WTC11 (cell line): ENCODE results near the gene KIF22. TPM values are rescaled to one million over a fixed set of nuclear protein-coding genes. Genes with fewer than 3 reads are reported as not detected.
A peak's percentile ranks its signal among the peaks of the same experiment; 100 is the strongest.

ENCODE experiments used
- CREB1 ChIP-seq: sonication (generic); formaldehyde crosslinking; IDR thresholded peaks from 2 replicates; pipeline ENCODE4 v1.8.0; 2023; ENCODE audit warnings: mild to moderate bottlenecking, missing genetic modification reagents
- E2F1 ChIP-seq: sonication (generic); formaldehyde crosslinking; IDR thresholded peaks from 2 replicates; pipeline ENCODE4 v1.8.0; 2022; ENCODE audit warnings: mild to moderate bottlenecking, missing genetic modification reagents
- EMX1 ChIP-seq: fragments of 250-450 bp; sonication (Bioruptor Pico); IDR thresholded peaks from 2 replicates; pipeline ENCODE4 v1.8.0; 2021; ENCODE audit warnings: mild to moderate bottlenecking
- ETV6 ChIP-seq: sonication (generic); formaldehyde crosslinking; IDR thresholded peaks from 2 replicates; pipeline ENCODE4 v1.8.1; 2022; ENCODE audit warnings: mild to moderate bottlenecking, missing genetic modification reagents
- FOXK1 ChIP-seq: sonication (generic); formaldehyde crosslinking; IDR thresholded peaks from 2 replicates; pipeline ENCODE4 v1.8.0; 2022; ENCODE audit warnings: mild to moderate bottlenecking, moderate library complexity, missing genetic modification reagents
- FOXP1 ChIP-seq: sonication (generic); formaldehyde crosslinking; IDR thresholded peaks from 2 replicates; pipeline ENCODE4 v1.8.0; 2022; ENCODE audit warnings: missing genetic modification reagents, mild to moderate bottlenecking, moderate library complexity, borderline replicate concordance
- GTF2I ChIP-seq: fragments of 250-450 bp; sonication (Bioruptor Pico); conservative IDR thresholded peaks from 2 replicates; pipeline ENCODE4 v1.4.0; 2021; ENCODE audit warnings: mild to moderate bottlenecking
- IRF1 ChIP-seq: sonication (generic); formaldehyde crosslinking; IDR thresholded peaks from 2 replicates; pipeline ENCODE4 v1.8.0; 2023; ENCODE audit warnings: missing genetic modification reagents
- IRF2 ChIP-seq: sonication (generic); formaldehyde crosslinking; IDR thresholded peaks from 2 replicates; pipeline ENCODE4 v1.8.0; 2022; ENCODE audit warnings: low read depth, missing genetic modification reagents, borderline replicate concordance
- JUN ChIP-seq: sonication (generic); formaldehyde crosslinking; IDR thresholded peaks from 2 replicates; pipeline ENCODE4 v1.8.0; 2023; ENCODE audit warnings: mild to moderate bottlenecking, missing genetic modification reagents
- MYBL2 ChIP-seq: sonication (generic); formaldehyde crosslinking; IDR thresholded peaks from 2 replicates; pipeline ENCODE4 v1.8.1; 2023; ENCODE audit warnings: mild to moderate bottlenecking, moderate library complexity, missing genetic modification reagents
- NFATC4 ChIP-seq: fragments of 250-450 bp; sonication (Bioruptor Pico); IDR thresholded peaks from 2 replicates; pipeline ENCODE4 v1.9.0; 2021; ENCODE audit warnings: mild to moderate bottlenecking
- NFE2L1 ChIP-seq: sonication (generic); formaldehyde crosslinking; IDR thresholded peaks from 2 replicates; pipeline ENCODE4 v1.8.1; 2023; ENCODE audit warnings: missing genetic modification reagents
- NFYB ChIP-seq: sonication (generic); formaldehyde crosslinking; conservative IDR thresholded peaks from 2 replicates; pipeline ENCODE4 v1.8.0; 2022; ENCODE audit warnings: low read depth, missing genetic modification reagents
- NR2C2 ChIP-seq: sonication (generic); formaldehyde crosslinking; IDR thresholded peaks from 2 replicates; pipeline ENCODE4 v1.8.0; 2022; ENCODE audit warnings: mild to moderate bottlenecking, missing genetic modification reagents
- PREB ChIP-seq: sonication (generic); formaldehyde crosslinking; IDR thresholded peaks from 2 replicates; pipeline ENCODE4 v1.8.1; 2022; ENCODE audit warnings: mild to moderate bottlenecking, missing genetic modification reagents, moderate library complexity, borderline replicate concordance
- RELA ChIP-seq: sonication (generic); formaldehyde crosslinking; IDR thresholded peaks from 2 replicates; pipeline ENCODE4 v1.8.1; 2022; ENCODE audit warnings: missing genetic modification reagents, mild to moderate bottlenecking, borderline replicate concordance
- SMAD3 ChIP-seq: sonication (generic); formaldehyde crosslinking; IDR thresholded peaks from 2 replicates; pipeline ENCODE4 v1.8.0; 2022; ENCODE audit warnings: missing genetic modification reagents, mild to moderate bottlenecking, borderline replicate concordance
- SP1 ChIP-seq: sonication (generic); formaldehyde crosslinking; conservative IDR thresholded peaks from 2 replicates; pipeline ENCODE4 v1.8.1; 2022; ENCODE audit warnings: missing genetic modification reagents
- USF1 ChIP-seq: sonication (generic); formaldehyde crosslinking; IDR thresholded peaks from 2 replicates; pipeline ENCODE4 v1.8.0; 2022; ENCODE audit warnings: mild to moderate bottlenecking, missing genetic modification reagents
- ZBTB43 ChIP-seq: sonication (generic); formaldehyde crosslinking; IDR thresholded peaks from 2 replicates; pipeline ENCODE4 v1.8.1; 2023; ENCODE audit warnings: mild to moderate bottlenecking, missing genetic modification reagents
- ZNF138 ChIP-seq: sonication (generic); formaldehyde crosslinking; conservative IDR thresholded peaks from 2 replicates; pipeline ENCODE4 v1.8.1; 2022; ENCODE audit warnings: mild to moderate bottlenecking, moderate library complexity, missing genetic modification reagents
- ZNF219 ChIP-seq: sonication (generic); formaldehyde crosslinking; IDR thresholded peaks from 2 replicates; pipeline ENCODE4 v1.8.0; 2023; ENCODE audit warnings: missing genetic modification reagents, mild to moderate bottlenecking, borderline replicate concordance
- ZNF263 ChIP-seq: sonication (generic); formaldehyde crosslinking; IDR thresholded peaks from 2 replicates; pipeline ENCODE4 v1.8.1; 2022; ENCODE audit warnings: low read depth, mild to moderate bottlenecking, moderate library complexity, missing genetic modification reagents
- ZNF416 ChIP-seq: fragments of 250-450 bp; sonication (Bioruptor Pico); IDR thresholded peaks from 2 replicates; pipeline ENCODE4 v1.9.0; 2021; ENCODE audit warnings: mild to moderate bottlenecking, inconsistent platforms
- total RNA-seq: library from RNA; stranded (reverse); gene quantifications from 3 replicates; pipeline ENCODE4 v1.2.3, GENCODE V29; 2021
- TF ChIP-seq, protein P1 (sequence below): sonication (generic); formaldehyde crosslinking; IDR thresholded peaks from 2 replicates; pipeline ENCODE4 v1.8.0; 2023; ENCODE audit warnings: mild to moderate bottlenecking, missing genetic modification reagents
- TF ChIP-seq, protein P2 (sequence below): sonication (generic); formaldehyde crosslinking; IDR thresholded peaks from 2 replicates; pipeline ENCODE4 v1.8.1; 2023; ENCODE audit warnings: mild to moderate bottlenecking, moderate library complexity, missing genetic modification reagents

Gene KIF22
- total RNA-seq, 1 experiment from 2014 or later, result 182 TPM

- peak; percentile 70; the same call in 1 of the 2 replicates for TF ChIP-seq E2F1 (CRISPR knock-in tag)
- peak; percentile 98 for TF ChIP-seq SP1
- no peak for TF ChIP-seq IRF2
- TF ChIP-seq ZNF219 (CRISPR knock-in tag), result peak; percentile 22; the same call in 1 of the 2 replicates
- TF ChIP-seq, protein P1, sequence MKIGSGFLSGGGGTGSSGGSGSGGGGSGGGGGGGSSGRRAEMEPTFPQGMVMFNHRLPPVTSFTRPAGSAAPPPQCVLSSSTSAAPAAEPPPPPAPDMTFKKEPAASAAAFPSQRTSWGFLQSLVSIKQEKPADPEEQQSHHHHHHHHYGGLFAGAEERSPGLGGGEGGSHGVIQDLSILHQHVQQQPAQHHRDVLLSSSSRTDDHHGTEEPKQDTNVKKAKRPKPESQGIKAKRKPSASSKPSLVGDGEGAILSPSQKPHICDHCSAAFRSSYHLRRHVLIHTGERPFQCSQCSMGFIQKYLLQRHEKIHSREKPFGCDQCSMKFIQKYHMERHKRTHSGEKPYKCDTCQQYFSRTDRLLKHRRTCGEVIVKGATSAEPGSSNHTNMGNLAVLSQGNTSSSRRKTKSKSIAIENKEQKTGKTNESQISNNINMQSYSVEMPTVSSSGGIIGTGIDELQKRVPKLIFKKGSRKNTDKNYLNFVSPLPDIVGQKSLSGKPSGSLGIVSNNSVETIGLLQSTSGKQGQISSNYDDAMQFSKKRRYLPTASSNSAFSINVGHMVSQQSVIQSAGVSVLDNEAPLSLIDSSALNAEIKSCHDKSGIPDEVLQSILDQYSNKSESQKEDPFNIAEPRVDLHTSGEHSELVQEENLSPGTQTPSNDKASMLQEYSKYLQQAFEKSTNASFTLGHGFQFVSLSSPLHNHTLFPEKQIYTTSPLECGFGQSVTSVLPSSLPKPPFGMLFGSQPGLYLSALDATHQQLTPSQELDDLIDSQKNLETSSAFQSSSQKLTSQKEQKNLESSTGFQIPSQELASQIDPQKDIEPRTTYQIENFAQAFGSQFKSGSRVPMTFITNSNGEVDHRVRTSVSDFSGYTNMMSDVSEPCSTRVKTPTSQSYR, result peak; percentile 41; the same call in 1 of the 2 replicates
- TF ChIP-seq ZNF138 (CRISPR knock-in tag), result no peak
- TF ChIP-seq NFATC4 (CRISPR knock-in tag), result no peak
- TF ChIP-seq RELA (CRISPR knock-in tag), result 0 out of 2 replicates have a peak, but pooled peaks have one; percentile 42
- no peak; the same call in 1 of the 2 replicates for TF ChIP-seq ZNF263
- peak; percentile 67; the same call in 1 of the 2 replicates for TF ChIP-seq PREB (CRISPR knock-in tag)
- peak; percentile 50; the same call in 1 of the 2 replicates for TF ChIP-seq FOXK1 (CRISPR knock-in tag)
- TF ChIP-seq USF1 (CRISPR knock-in tag), result peak; percentile 43
- no peak for TF ChIP-seq JUN (CRISPR knock-in tag)
- TF ChIP-seq ZBTB43 (CRISPR knock-in tag), result 0 out of 2 replicates have a peak, but pooled peaks have one; percentile 19
- TF ChIP-seq CREB1 (CRISPR knock-in tag), result 0 out of 2 replicates have a peak, but pooled peaks have one; percentile 48
- TF ChIP-seq, protein P2, sequence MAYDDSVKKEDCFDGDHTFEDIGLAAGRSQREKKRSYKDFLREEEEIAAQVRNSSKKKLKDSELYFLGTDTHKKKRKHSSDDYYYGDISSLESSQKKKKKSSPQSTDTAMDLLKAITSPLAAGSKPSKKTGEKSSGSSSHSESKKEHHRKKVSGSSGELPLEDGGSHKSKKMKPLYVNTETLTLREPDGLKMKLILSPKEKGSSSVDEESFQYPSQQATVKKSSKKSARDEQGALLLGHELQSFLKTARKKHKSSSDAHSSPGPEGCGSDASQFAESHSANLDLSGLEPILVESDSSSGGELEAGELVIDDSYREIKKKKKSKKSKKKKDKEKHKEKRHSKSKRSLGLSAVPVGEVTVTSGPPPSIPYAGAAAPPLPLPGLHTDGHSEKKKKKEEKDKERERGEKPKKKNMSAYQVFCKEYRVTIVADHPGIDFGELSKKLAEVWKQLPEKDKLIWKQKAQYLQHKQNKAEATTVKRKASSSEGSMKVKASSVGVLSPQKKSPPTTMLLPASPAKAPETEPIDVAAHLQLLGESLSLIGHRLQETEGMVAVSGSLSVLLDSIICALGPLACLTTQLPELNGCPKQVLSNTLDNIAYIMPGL (CRISPR knock-in tag), result peak; percentile 94
- no peak for TF ChIP-seq FOXP1 (CRISPR knock-in tag)
- peak; percentile 78 for TF ChIP-seq SMAD3 (CRISPR knock-in tag)
- TF ChIP-seq IRF1 (CRISPR knock-in tag), result 0 out of 2 replicates have a peak, but pooled peaks have one; percentile 50
- TF ChIP-seq NFYB, result peak; percentile 92
- no peak for TF ChIP-seq GTF2I
- peak; percentile 92 for TF ChIP-seq ETV6 (CRISPR knock-in tag)
- TF ChIP-seq EMX1 (CRISPR knock-in tag), result 0 out of 2 replicates have a peak, but pooled peaks have one; percentile 28
- TF ChIP-seq MYBL2 (CRISPR knock-in tag), result peak; percentile 99
- TF ChIP-seq ZNF416, result no peak; the same call in 1 of the 2 replicates
- TF ChIP-seq NFE2L1, result no peak; the same call in 1 of the 2 replicates
- TF ChIP-seq NR2C2 (CRISPR knock-in tag), result peak; percentile 37; the same call in 1 of the 2 replicates
These were observed at the start of gene KIF22 (continued) for GRCh38 chr16:29790183-29790948.
